OCI-LY7 (cell line): ENCODE results near the gene CASKIN1.

Experiments used
- CTCF ChIP-seq: fragments of 200-600 bp; sonication (generic); conservative IDR thresholded peaks from 2 replicates; pipeline ENCODE4 v1.5.1; 2014; ENCODE audit warnings: mild to moderate bottlenecking, antibody characterized with exemption, low read length, moderate library complexity, mixed read lengths
- EZH2phosphoT487 ChIP-seq: fragments of 200-600 bp; sonication (generic); IDR thresholded peaks from 2 replicates; pipeline ENCODE4 v1.6.1; 2018; ENCODE audit warnings: low read depth, borderline replicate concordance, mild to moderate bottlenecking, mixed run types, antibody characterized with exemption, low read length, moderate library complexity, mixed read lengths

- TF ChIP-seq CTCF, result no peak
- no peak for TF ChIP-seq EZH2phosphoT487
Observed at GRCh38 chr16:2200313-2200712, 3.9 kb upstream of the CASKIN1 start.
